SU-DHL-6 (cell line): ENCODE measurements around the gene GIMAP8.

Source experiments
- EZH2phosphoT487 ChIP-seq: fragments of 200-600 bp; sonication (generic), shearing (Covaris generic); conservative IDR thresholded peaks from 2 replicates; pipeline ENCODE4 v1.6.1; 2018; ENCODE audit warnings: mild to moderate bottlenecking, antibody characterized with exemption, low read length, moderate library complexity, mixed read lengths
- TF ChIP-seq, protein P1 (sequence below): fragments of 200-600 bp; sonication (generic); IDR thresholded peaks from one replicate; pipeline ENCODE4 v1.5.1; 2017; ENCODE audit warnings: antibody characterized with exemption, mild to moderate bottlenecking, low read length, moderate library complexity; ENCODE audit not compliant: insufficient read depth, poor library complexity, severe bottlenecking

GRCh38 chr7:150442811-150443210, 7.6 kb upstream of the GIMAP8 start:
- TF ChIP-seq, protein P1, sequence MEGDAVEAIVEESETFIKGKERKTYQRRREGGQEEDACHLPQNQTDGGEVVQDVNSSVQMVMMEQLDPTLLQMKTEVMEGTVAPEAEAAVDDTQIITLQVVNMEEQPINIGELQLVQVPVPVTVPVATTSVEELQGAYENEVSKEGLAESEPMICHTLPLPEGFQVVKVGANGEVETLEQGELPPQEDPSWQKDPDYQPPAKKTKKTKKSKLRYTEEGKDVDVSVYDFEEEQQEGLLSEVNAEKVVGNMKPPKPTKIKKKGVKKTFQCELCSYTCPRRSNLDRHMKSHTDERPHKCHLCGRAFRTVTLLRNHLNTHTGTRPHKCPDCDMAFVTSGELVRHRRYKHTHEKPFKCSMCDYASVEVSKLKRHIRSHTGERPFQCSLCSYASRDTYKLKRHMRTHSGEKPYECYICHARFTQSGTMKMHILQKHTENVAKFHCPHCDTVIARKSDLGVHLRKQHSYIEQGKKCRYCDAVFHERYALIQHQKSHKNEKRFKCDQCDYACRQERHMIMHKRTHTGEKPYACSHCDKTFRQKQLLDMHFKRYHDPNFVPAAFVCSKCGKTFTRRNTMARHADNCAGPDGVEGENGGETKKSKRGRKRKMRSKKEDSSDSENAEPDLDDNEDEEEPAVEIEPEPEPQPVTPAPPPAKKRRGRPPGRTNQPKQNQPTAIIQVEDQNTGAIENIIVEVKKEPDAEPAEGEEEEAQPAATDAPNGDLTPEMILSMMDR = no peak
- no peak for TF ChIP-seq EZH2phosphoT487
